ENCODE results near the gene PAQR3.

Gene PAQR3

GRCh38 chr4:78862314-78862737 is 76.9 kb downstream of the PAQR3 start:
- Histone ChIP-seq H3K4me3 (ENCODE audit: low read depth, low read length) (no peak overlapping the region), H3K36me3 (ENCODE audit: control insufficient read depth, insufficient read depth, low read length) (peaks cover 32% of the 10 kb centered on the region), H3K27me3 (ENCODE audit: control insufficient read depth, insufficient read depth, low read length) (no peaks in the 10 kb centered on the region), H3K9me3 (ENCODE audit: control insufficient read depth, insufficient read depth, low read depth, low read length) (no peaks in the 10 kb centered on the region), H3K4me1 (ENCODE audit: control insufficient read depth, insufficient read depth, low read length) (no peaks in the 10 kb centered on the region), H3K27ac (ENCODE audit: low read depth, low read length) (no peak overlapping the region), H3K9ac (ENCODE audit: low read length) (no peak overlapping the region)
